K562 (cell line): ENCODE measurements around the gene EPB41L4B. TPM values are rescaled to one million over a fixed set of nuclear protein-coding genes. Genes with fewer than 3 reads are reported as not detected.

Experiments used
- ATAC-seq: fragments of 200-7000 bp; cut with Tn5 transposase; 3 replicates; pipeline ENCODE4 v1.9.1; 2020; ENCODE audit warnings: moderate library complexity
- BruUV-seq: library from RNA; stranded (reverse); fragments of 400-500 nt; replicated peaks from 2 replicates; lab custom pipeline; 2021; lab: Mats Ljungman, UMichigan
- CTCF ChIA-PET: fragments of 300-600 bp; formaldehyde crosslinking; extraction: SDS; loops from one replicate; lab custom pipeline; 2021; ENCODE audit warnings: low intra/inter-chr PET ratio; lab: Yijun Ruan, JAX
- POLR2A ChIA-PET: fragments of 300-600, 350-650 bp; sonication (Branson Sonifier 250); formaldehyde crosslinking; extraction: SDS; loops from one replicate; lab custom pipeline; 2021; ENCODE audit warnings: antibody characterized with exemption, inconsistent platforms; lab: Yijun Ruan, JAX
- DNase-seq, 4 experiments: peaks; one replicate each; pipeline versions ENCODE4 v3.0.0 to v3.0.0-alpha.2; 2011 to 2018; ENCODE audit warnings: low spot score in 3 of 4, mixed read lengths in 3 of 4; ENCODE audit errors: extremely low read depth in 1 of 4
- FAIRE-seq: peaks from 2 replicates; lab custom pipeline; 2011; peaks lifted over from hg19 to GRCh38; lab: Jason Lieb, UNC
- H2AFZ ChIP-seq: 2 replicates; pipeline ENCODE4 v1.6.0; 2011; ENCODE audit warnings: low read depth, low read length, control low read depth, inconsistent platforms
- H3K27ac ChIP-seq: fragments of 200-600 bp; 3 replicates; pipeline ENCODE4 v1.8.0; 2011; ENCODE audit warnings: low read depth, mild to moderate bottlenecking, control low read depth, inconsistent platforms, low read length, moderate library complexity, mixed read lengths; ENCODE audit errors: extremely low read depth
- H3K27me3 ChIP-seq, 2 experiments: fragments of 300-600 bp in 1 of 2; 2 replicates in 1 of 2; 3 replicates in 1 of 2; pipeline versions ENCODE4 v1.6.0 to v1.8.0; 2011; ENCODE audit warnings: inconsistent platforms in 2 of 2, low read length in 2 of 2, mild to moderate bottlenecking in 1 of 2, mixed read lengths in 1 of 2, moderate library complexity in 1 of 2; ENCODE audit not compliant: control insufficient read depth in 2 of 2, insufficient read depth in 2 of 2
- H3K36me3 ChIP-seq: fragments of 300-600 bp; 3 replicates; pipeline ENCODE4 v1.8.0; 2011; ENCODE audit warnings: mild to moderate bottlenecking, low read length, inconsistent platforms; ENCODE audit not compliant: control insufficient read depth, insufficient read depth
- H3K4me1 ChIP-seq, 2 experiments: fragments of 200-600 bp in 1 of 2; replicated peaks in 1 of 2; 2 replicates in 1 of 2; 3 replicates in 1 of 2; pipeline versions ENCODE4 v1.5.1 to v1.8.0; 2011; ENCODE audit warnings: inconsistent platforms in 2 of 2, low read length in 2 of 2, mild to moderate bottlenecking in 1 of 2, mixed read lengths in 1 of 2, moderate library complexity in 1 of 2; ENCODE audit not compliant: control insufficient read depth in 2 of 2, insufficient read depth in 2 of 2
- H3K4me2 ChIP-seq: 2 replicates; pipeline ENCODE4 v1.6.1; 2011; ENCODE audit warnings: low read length, control low read depth, inconsistent platforms, mixed read lengths; ENCODE audit not compliant: insufficient read depth
- H3K4me3 ChIP-seq: fragments of 200-600 bp; sonication (generic), shearing (Covaris generic); 2 replicates; pipeline ENCODE4 v1.5.1; 2016; ENCODE audit warnings: control low read depth, inconsistent platforms
- H3K79me2 ChIP-seq: fragments of 200-600 bp; 3 replicates; pipeline ENCODE4 v1.8.0; 2011; ENCODE audit warnings: low read length, inconsistent platforms; ENCODE audit not compliant: control insufficient read depth, insufficient read depth
- H3K9ac ChIP-seq, 2 experiments: 2 replicates each; pipeline versions ENCODE4 v1.6.0 to v1.6.1; 2011; ENCODE audit warnings: low read depth in 2 of 2, low read length in 2 of 2, control low read depth in 1 of 2, inconsistent platforms in 1 of 2, mild to moderate bottlenecking in 1 of 2, mixed read lengths in 1 of 2; ENCODE audit not compliant: insufficient read depth in 1 of 2
- H3K9me1 ChIP-seq: one replicate; pipeline ENCODE4 v1.6.0; 2011; ENCODE audit warnings: inconsistent platforms, mild to moderate bottlenecking, low read length, moderate library complexity; ENCODE audit not compliant: control insufficient read depth, insufficient read depth
- H3K9me3 ChIP-seq: replicated peaks from 2 replicates; pipeline ENCODE4 v1.5.1; 2011; ENCODE audit warnings: low read depth, low read length, inconsistent platforms; ENCODE audit not compliant: control insufficient read depth, insufficient read depth
- H4K20me1 ChIP-seq: replicated peaks from 2 replicates; pipeline ENCODE4 v1.6.1; 2011; ENCODE audit warnings: low read length, inconsistent platforms, mixed read lengths; ENCODE audit not compliant: control insufficient read depth, insufficient read depth
- EWSR1 ChIP-seq: fragments of 450-650 bp; IDR thresholded peaks from 2 replicates; pipeline ENCODE4 v1.6.1; 2018; ENCODE audit warnings: borderline replicate concordance, mild to moderate bottlenecking, low read depth, moderate library complexity; ENCODE audit not compliant: partially characterized antibody
- MYNN ChIP-seq, 2 experiments: sonication (generic); formaldehyde crosslinking in 1 of 2; IDR thresholded peaks; 2 replicates each; pipeline versions ENCODE4 v1.5.0 to v1.6.1; 2016 to 2020; ENCODE audit warnings: antibody characterized with exemption in 1 of 2, missing genetic modification reagents in 1 of 2
- PCBP2 ChIP-seq: fragments of 200-400 bp; formaldehyde crosslinking; IDR thresholded peaks from 2 replicates; pipeline ENCODE4 v1.6.1; 2018; ENCODE audit warnings: low read length, low read depth, mild to moderate bottlenecking, moderate library complexity; ENCODE audit not compliant: poor library complexity, severe bottlenecking
- SMC3 ChIP-seq: conservative IDR thresholded peaks from 2 replicates; pipeline ENCODE4 v1.6.1; 2011; ENCODE audit warnings: low read depth, low read length, improper control_type of control experiment; ENCODE audit not compliant: insufficient read depth
- ZBTB1 ChIP-seq: sonication (generic); formaldehyde crosslinking; IDR thresholded peaks from 2 replicates; pipeline ENCODE4 v1.8.1; 2023; ENCODE audit warnings: missing genetic modification reagents, low read depth, mild to moderate bottlenecking, borderline replicate concordance
- WGBS: fragments of 100-300 bp; shearing (Covaris generic); methylation state at CpG from one replicate; pipeline ENCODE4 v1.1.6; 2016; ENCODE audit warnings: low coverage, mixed read lengths; ENCODE audit not compliant: insufficient coverage; ENCODE audit errors: missing lambda C conversion rate; 5-methylcytosine and 5-hydroxymethylcytosine counted together
- in situ Hi-C: fragments of 300-500 bp; cut with MboI; formaldehyde crosslinking; loops from 4 replicates; pipeline ENCODE4 v1.15.0; 2018; ENCODE audit warnings: inconsistent platforms, mixed read lengths
- intact Hi-C: fragments of 100-400 bp; cut with micrococcal nuclease; formaldehyde crosslinking; loops from 2 replicates; pipeline ENCODE4 v1.14.2; 2022
- polyA plus RNA-seq, 8 experiments: library from polyadenylated mRNA; depleted of rRNA in 4 of 8; stranded (reverse) in 5 of 8; unstranded in 3 of 8; fragments of >200 nt; fragmentation: Nextera tagmentation in 2 of 8; fragmentation: Illumina TruSeq in 1 of 8; extraction: Ambion mirVana in 2 of 8; extraction: Trizol in 1 of 8; gene quantifications; 2 replicates each; pipeline versions ENCODE4 v1.2.1 to v1.2.3, GENCODE V29; 2011 to 2014; ENCODE audit warnings: inconsistent platforms in 1 of 8, missing spikeins in 1 of 8
- total RNA-seq, 7 experiments: library from RNA; depleted of rRNA in 6 of 7; stranded (reverse); fragments of >200 nt in 6 of 7; fragmentation: Illumina TruSeq in 2 of 7; extraction: Trizol in 2 of 7; gene quantifications; 2 replicates each; pipeline versions ENCODE4 v1.2.1 to v1.2.3, GENCODE V29; 2011 to 2021; ENCODE audit warnings: low replicate concordance in 1 of 7
- TF ChIP-seq, protein P1 (sequence below), 3 experiments: IDR thresholded peaks in 2 of 3; conservative IDR thresholded peaks in 1 of 3; 2 replicates each; pipeline ENCODE4 v1.5.1; 2011 to 2012; ENCODE audit warnings: low read length in 3 of 3, mild to moderate bottlenecking in 3 of 3, control low read depth in 2 of 3, improper control_type of control experiment in 1 of 3, inconsistent platforms in 1 of 3, low read depth in 1 of 3, mixed read lengths in 1 of 3, moderate library complexity in 1 of 3; ENCODE audit not compliant: insufficient read depth in 2 of 3

The EPB41L4B gene
- total and polyA plus RNA-seq, 9 of the 15 experiments (the other 6 are each of a cell fraction or from before 2014, with no cell fraction given) = 0.09 to 0.38 (median 0.21) TPM

- 0 out of 2 replicates have a peak overlapping the region, but pooled peaks have one; percentile 41 for H2AFZ ChIP-seq
- no TSS peak for BruUV-seq
- H3K27me3 ChIP-seq = peaks cover 3 to 6% of the 10 kb centered on the region in 2 experiments; a peak in 3 of 5 replicates
- ChIA-PET POLR2A (interaction anchor here (0.6 kb wide), 1 partner anchor 13 kb away, joined by 4 read pairs; no protein-coding TSS in a partner anchor), CTCF (no interaction called here)
- H3K4me3 ChIP-seq = no peak overlapping the region
- no peak overlapping the region for H3K9ac ChIP-seq
- ATAC-seq = no peak
- FAIRE-seq = no peak
- WGBS = 4% methylated on average over 11 of the region's 11 CpGs
- no peaks in the 10 kb centered on the region for H3K9me1 ChIP-seq
- H3K4me2 ChIP-seq = no peak overlapping the region
- no peaks in the 10 kb centered on the region for H4K20me1 ChIP-seq
- in situ Hi-C loops (no loop called here), intact Hi-C loops (no loop called here)
- H3K9me3 ChIP-seq = no peaks in the 10 kb centered on the region
- peak; percentile 59; the same call in 1 of the 2 replicates for TF ChIP-seq ZBTB1 (CRISPR knock-in tag)
- TF ChIP-seq PCBP2 = no peak
- H3K79me2 ChIP-seq = no peaks in the 10 kb centered on the region
- no peaks in the 10 kb centered on the region for H3K4me1 ChIP-seq
- H3K27ac ChIP-seq = no peak overlapping the region
- no peaks in the 10 kb centered on the region for H3K36me3 ChIP-seq
- no peak for DNase-seq
Measured at GRCh38 chr9:109193974-109194556, 126.8 kb downstream of the EPB41L4B start.

GRCh38 chr9:109192732-109193361 lies 128.0 kb downstream of the EPB41L4B start:
- ATAC-seq (peak; percentile 86), DNase-seq (peak in 3 of 4 experiments; percentile 27 to 48 (median 39)), FAIRE-seq (peak; percentile 85)
- peaks cover 3 to 4% of the 10 kb centered on the region in 2 experiments; a peak in 2 of 5 replicates for H3K27me3 ChIP-seq
- no peaks in the 10 kb centered on the region for H3K36me3 ChIP-seq
- 3% methylated on average over 7 of the region's 7 CpGs for WGBS
- H3K4me2 ChIP-seq = no peak overlapping the region
- no peak overlapping the region for H3K4me3 ChIP-seq
- no peaks in the 10 kb centered on the region for H3K9me1 ChIP-seq
- no peaks in the 10 kb centered on the region for H3K9me3 ChIP-seq
- no peaks in the 10 kb centered on the region for H3K4me1 ChIP-seq
- in situ Hi-C loops (no loop called here), intact Hi-C loops (loop anchor here (1.0 kb wide), 1 partner anchor 128 kb away; the partner anchor contains the start of gene EPB41L4B)
- H3K9ac ChIP-seq = no peak overlapping the region
- POLR2A ChIA-PET = interaction anchor here (0.6 kb wide), 1 partner anchor 35 kb away, joined by 4 read pairs; no protein-coding TSS in a partner anchor
- H3K79me2 ChIP-seq = no peaks in the 10 kb centered on the region
- CTCF ChIA-PET = interaction anchor here (0.8 to 1.2 kb wide), 2 partner anchors 112 to 128 kb away, joined by 3 to 4 read pairs; no protein-coding TSS in a partner anchor
- no peak overlapping the region for H2AFZ ChIP-seq
- no TSS peak for BruUV-seq
- no peaks in the 10 kb centered on the region for H4K20me1 ChIP-seq
- H3K27ac ChIP-seq = no peak overlapping the region
- TF ChIP-seq, protein P1, sequence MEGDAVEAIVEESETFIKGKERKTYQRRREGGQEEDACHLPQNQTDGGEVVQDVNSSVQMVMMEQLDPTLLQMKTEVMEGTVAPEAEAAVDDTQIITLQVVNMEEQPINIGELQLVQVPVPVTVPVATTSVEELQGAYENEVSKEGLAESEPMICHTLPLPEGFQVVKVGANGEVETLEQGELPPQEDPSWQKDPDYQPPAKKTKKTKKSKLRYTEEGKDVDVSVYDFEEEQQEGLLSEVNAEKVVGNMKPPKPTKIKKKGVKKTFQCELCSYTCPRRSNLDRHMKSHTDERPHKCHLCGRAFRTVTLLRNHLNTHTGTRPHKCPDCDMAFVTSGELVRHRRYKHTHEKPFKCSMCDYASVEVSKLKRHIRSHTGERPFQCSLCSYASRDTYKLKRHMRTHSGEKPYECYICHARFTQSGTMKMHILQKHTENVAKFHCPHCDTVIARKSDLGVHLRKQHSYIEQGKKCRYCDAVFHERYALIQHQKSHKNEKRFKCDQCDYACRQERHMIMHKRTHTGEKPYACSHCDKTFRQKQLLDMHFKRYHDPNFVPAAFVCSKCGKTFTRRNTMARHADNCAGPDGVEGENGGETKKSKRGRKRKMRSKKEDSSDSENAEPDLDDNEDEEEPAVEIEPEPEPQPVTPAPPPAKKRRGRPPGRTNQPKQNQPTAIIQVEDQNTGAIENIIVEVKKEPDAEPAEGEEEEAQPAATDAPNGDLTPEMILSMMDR (IDR thresholded peaks at IDR 0.05 in 2 of 3, conservative IDR thresholded peaks at IDR 0.05 in 1 of 3; ENCODE audit: insufficient read depth in 2 of 3, low read depth in 1 of 3, low read length in 3 of 3) = peak; percentile 60 to 74 (median 61)
- TF ChIP-seq SMC3 (peak; percentile 65), EWSR1 (no peak), MYNN (IDR thresholded peaks at IDR 0.05) (peak; percentile 84), MYNN (CRISPR knock-in tag; IDR thresholded peaks at IDR 0.05) (no peak)
